Gastroesophageal sphincter (tissue), 3 donors: ENCODE data around the gene SRGAP2C.
"Not testable (repeated sequence)": the region's sequence is repeated elsewhere in the genome, so short reads cannot be mapped to it uniquely, and the experiment has no call there.

ENCODE experiments used
- POLR2A ChIP-seq, 2 donors: fragments of 450-650 bp; IDR thresholded peaks; one replicate each; pipeline ENCODE4 v1.6.1; 2017; ENCODE audit warnings: antibody characterized with exemption in 2 of 2, mild to moderate bottlenecking in 2 of 2, moderate library complexity in 1 of 2
- TF ChIP-seq, protein P1 (sequence below), 4 experiments: fragments of 200-600 bp in 2 of 4; fragments of 450-650 bp in 2 of 4; sonication (generic) in 1 of 4; IDR thresholded peaks; one replicate each; pipeline ENCODE4 v1.5.1; 2017 to 2019; ENCODE audit warnings: antibody characterized with exemption in 4 of 4, mild to moderate bottlenecking in 2 of 4, moderate library complexity in 2 of 4

DNA sequence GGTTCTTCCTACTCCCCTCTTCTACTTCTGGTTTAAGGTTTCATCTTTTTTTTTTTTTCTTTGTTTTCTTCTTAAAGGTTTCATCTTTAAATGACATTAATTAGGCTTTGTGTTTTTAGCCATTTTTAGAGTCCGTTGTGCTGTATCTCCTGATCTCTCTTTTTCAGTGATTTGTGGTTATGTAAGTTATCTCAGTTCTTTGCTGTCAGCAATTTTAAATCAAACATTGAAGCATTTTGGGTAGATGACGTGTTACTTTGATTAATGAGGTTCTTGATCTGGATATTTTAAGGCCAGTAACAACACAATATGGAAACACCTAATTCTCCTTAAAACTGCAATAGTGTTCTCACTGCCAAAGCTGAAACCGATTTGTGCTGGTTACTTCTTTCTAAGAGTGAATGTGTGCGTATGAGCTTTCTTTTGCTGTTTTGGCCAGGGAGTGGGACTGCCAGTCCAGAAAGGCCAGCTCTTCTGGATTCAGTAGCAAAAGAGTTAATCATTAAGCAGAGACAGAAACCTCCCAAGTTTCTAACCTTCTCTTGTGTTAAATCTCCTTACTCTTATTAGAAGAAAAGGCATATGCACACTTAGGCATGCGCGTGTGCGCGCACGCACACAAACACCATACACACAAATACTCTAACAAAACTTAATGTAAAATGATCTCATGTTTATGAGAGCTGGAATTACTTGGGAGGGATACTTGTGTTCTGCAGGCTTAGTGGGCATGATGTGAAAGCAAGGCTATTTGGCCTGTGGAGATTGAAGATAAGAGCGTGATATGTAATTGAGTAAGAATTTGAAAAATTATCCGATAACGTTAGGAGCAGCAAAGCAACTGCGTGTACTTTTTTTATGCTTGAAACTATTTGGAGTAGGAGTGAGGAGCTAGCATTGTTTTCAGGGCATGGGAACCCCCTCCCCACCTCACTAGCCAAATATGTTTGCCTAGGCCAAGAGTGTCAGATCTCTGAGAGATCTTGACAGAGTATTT, 16.5 kb downstream of the SRGAP2C start:
- not testable (repeated sequence) for TF ChIP-seq POLR2A (IDR thresholded peaks at IDR 0.05)
- TF ChIP-seq, protein P1, sequence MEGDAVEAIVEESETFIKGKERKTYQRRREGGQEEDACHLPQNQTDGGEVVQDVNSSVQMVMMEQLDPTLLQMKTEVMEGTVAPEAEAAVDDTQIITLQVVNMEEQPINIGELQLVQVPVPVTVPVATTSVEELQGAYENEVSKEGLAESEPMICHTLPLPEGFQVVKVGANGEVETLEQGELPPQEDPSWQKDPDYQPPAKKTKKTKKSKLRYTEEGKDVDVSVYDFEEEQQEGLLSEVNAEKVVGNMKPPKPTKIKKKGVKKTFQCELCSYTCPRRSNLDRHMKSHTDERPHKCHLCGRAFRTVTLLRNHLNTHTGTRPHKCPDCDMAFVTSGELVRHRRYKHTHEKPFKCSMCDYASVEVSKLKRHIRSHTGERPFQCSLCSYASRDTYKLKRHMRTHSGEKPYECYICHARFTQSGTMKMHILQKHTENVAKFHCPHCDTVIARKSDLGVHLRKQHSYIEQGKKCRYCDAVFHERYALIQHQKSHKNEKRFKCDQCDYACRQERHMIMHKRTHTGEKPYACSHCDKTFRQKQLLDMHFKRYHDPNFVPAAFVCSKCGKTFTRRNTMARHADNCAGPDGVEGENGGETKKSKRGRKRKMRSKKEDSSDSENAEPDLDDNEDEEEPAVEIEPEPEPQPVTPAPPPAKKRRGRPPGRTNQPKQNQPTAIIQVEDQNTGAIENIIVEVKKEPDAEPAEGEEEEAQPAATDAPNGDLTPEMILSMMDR (IDR thresholded peaks at IDR 0.05) = not testable (repeated sequence)
